Suprapubic skin (tissue), 4 donors: ENCODE data around the gene RAPGEF4. TPM values are rescaled to one million over a fixed set of nuclear protein-coding genes. Genes with fewer than 3 reads are reported as not detected.

ENCODE experiments used
- DNase-seq, 2 donors: peaks; one replicate each; pipeline ENCODE4 v3.0.0-alpha.2; 2019; ENCODE audit warnings: low spot score in 2 of 2
- H3K27ac ChIP-seq: fragments of 200-600 bp; sonication (generic); one replicate; pipeline ENCODE4 v1.5.1; 2019
- H3K27me3 ChIP-seq: fragments of 200-600 bp; sonication (generic); one replicate; pipeline ENCODE4 v1.5.1; 2019
- H3K36me3 ChIP-seq: fragments of 200-600 bp; sonication (generic); one replicate; pipeline ENCODE4 v1.5.1; 2019
- H3K4me1 ChIP-seq: fragments of 200-600 bp; sonication (generic); one replicate; pipeline ENCODE4 v1.5.1; 2019
- H3K4me3 ChIP-seq: fragments of 200-600 bp; sonication (generic); one replicate; pipeline ENCODE4 v1.5.1; 2019; ENCODE audit warnings: mild to moderate bottlenecking
- H3K9me3 ChIP-seq: fragments of 200-600 bp; sonication (generic); one replicate; pipeline ENCODE4 v1.5.1; 2019
- CTCF ChIP-seq, 2 donors: fragments of 200-600 bp in 1 of 2; fragments of 450-650 bp in 1 of 2; sonication (generic) in 1 of 2; IDR thresholded peaks; one replicate each; pipeline ENCODE4 v1.5.1; 2016 to 2019; ENCODE audit warnings: antibody characterized with exemption in 2 of 2, mild to moderate bottlenecking in 1 of 2, moderate library complexity in 1 of 2
- EP300 ChIP-seq: sonication (generic); formaldehyde crosslinking; IDR thresholded peaks from one replicate; pipeline ENCODE4 v1.6.1; 2017; ENCODE audit warnings: antibody characterized with exemption
- POLR2A ChIP-seq, 2 donors: fragments of 450-650 bp; IDR thresholded peaks; one replicate each; pipeline ENCODE4 v1.6.1; 2017; ENCODE audit warnings: antibody characterized with exemption in 2 of 2, mild to moderate bottlenecking in 2 of 2, moderate library complexity in 2 of 2
- POLR2AphosphoS5 ChIP-seq, 3 donors: sonication (generic); formaldehyde crosslinking; IDR thresholded peaks; one replicate each; pipeline ENCODE4 v1.6.1; 2017; ENCODE audit warnings: antibody characterized with exemption in 3 of 3
- WGBS: methylation state at CpG from one replicate; pipeline ENCODE4 v1.1.5; 2018; 5-methylcytosine and 5-hydroxymethylcytosine counted together
- total RNA-seq, 4 donors: library from RNA; depleted of rRNA; stranded (reverse); fragments of >200 nt; gene quantifications; one replicate each; pipeline ENCODE4 v1.1.0, GENCODE V29; 2016

The RAPGEF4 gene
- total RNA-seq, 4 donors from 2014 or later: 19.9 to 49.5 (median 27.5) TPM

GRCh38 chr2:172849519-172850217, 114.0 kb downstream of the RAPGEF4 start:
- Histone ChIP-seq H3K4me3 (no peak overlapping the region), H3K27ac (no peak overlapping the region), H3K9me3 (no peaks in the 10 kb centered on the region), H3K27me3 (no peaks in the 10 kb centered on the region), H3K4me1 (peaks cover 10% of the 10 kb centered on the region), H3K36me3 (no peaks in the 10 kb centered on the region)
- TF ChIP-seq CTCF (IDR thresholded peaks at IDR 0.05) (no peak), POLR2AphosphoS5 (IDR thresholded peaks at IDR 0.05) (no peak), EP300 (no peak), POLR2A (IDR thresholded peaks at IDR 0.05) (no peak)
- WGBS: 75% methylated on average over 4 of the region's 4 CpGs
- no peak for DNase-seq

DNA sequence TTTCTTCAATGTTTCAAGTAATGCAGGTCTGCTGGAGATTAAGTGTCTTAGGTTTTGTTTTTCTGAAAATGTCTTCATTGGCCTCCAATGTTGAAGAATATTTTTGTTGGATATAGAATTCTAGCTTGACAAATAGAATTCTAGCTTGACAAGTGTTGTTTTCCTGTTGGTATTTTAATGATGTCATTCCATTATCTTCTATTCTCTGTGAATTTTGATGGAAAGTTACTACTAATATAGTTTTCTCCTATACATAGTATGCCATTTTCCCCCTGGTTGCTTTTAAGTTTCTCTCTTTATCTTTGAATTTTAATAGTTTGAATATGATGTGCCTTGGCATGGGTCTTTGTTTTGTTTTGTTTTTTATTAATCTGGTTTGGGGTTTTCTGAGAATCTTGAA, 119.9 kb downstream of the RAPGEF4 start:
- Histone ChIP-seq H3K9me3 (no peaks in the 10 kb centered on the region), H3K27me3 (no peaks in the 10 kb centered on the region), H3K4me1 (peaks cover 9% of the 10 kb centered on the region), H3K27ac (no peak overlapping the region), H3K36me3 (no peaks in the 10 kb centered on the region), H3K4me3 (no peak overlapping the region)
- no peak for TF ChIP-seq EP300
- TF ChIP-seq POLR2AphosphoS5 (IDR thresholded peaks at IDR 0.05): no peak
- TF ChIP-seq POLR2A (IDR thresholded peaks at IDR 0.05): no peak
- no peak for TF ChIP-seq CTCF (IDR thresholded peaks at IDR 0.05)
- DNase-seq: no peak

GRCh38 chr2:172856606-172857005, 121.0 kb downstream of the RAPGEF4 start:
- no peak for DNase-seq
- H3K9me3 ChIP-seq: no peaks in the 10 kb centered on the region
- TF ChIP-seq EP300: no peak
- no peak for TF ChIP-seq POLR2A (IDR thresholded peaks at IDR 0.05)
- no peak for TF ChIP-seq CTCF (IDR thresholded peaks at IDR 0.05)
- no peak for TF ChIP-seq POLR2AphosphoS5 (IDR thresholded peaks at IDR 0.05)
- H3K4me1 ChIP-seq: peaks cover 12% of the 10 kb centered on the region
- no peaks in the 10 kb centered on the region for H3K27me3 ChIP-seq
- WGBS: 94% methylated on average over 2 of the region's 2 CpGs
- no peak overlapping the region for H3K4me3 ChIP-seq
- H3K27ac ChIP-seq: no peak overlapping the region
- H3K36me3 ChIP-seq: no peaks in the 10 kb centered on the region

- WGBS: 50% methylated on average over 1 of the region's 1 CpG
- H3K36me3 ChIP-seq: no peaks in the 10 kb centered on the region
- DNase-seq: no peak
- H3K9me3 ChIP-seq: no peaks in the 10 kb centered on the region
- H3K4me1 ChIP-seq: peaks cover 14% of the 10 kb centered on the region
- H3K27ac ChIP-seq: no peak overlapping the region
- TF ChIP-seq POLR2A (IDR thresholded peaks at IDR 0.05): no peak
- TF ChIP-seq POLR2AphosphoS5 (IDR thresholded peaks at IDR 0.05): no peak
- TF ChIP-seq CTCF (IDR thresholded peaks at IDR 0.05): no peak
- TF ChIP-seq EP300: no peak
- no peaks in the 10 kb centered on the region for H3K27me3 ChIP-seq
- H3K4me3 ChIP-seq: no peak overlapping the region
These were observed 122.8 kb downstream of the RAPGEF4 start for GRCh38 chr2:172858473-172858745.

DNA sequence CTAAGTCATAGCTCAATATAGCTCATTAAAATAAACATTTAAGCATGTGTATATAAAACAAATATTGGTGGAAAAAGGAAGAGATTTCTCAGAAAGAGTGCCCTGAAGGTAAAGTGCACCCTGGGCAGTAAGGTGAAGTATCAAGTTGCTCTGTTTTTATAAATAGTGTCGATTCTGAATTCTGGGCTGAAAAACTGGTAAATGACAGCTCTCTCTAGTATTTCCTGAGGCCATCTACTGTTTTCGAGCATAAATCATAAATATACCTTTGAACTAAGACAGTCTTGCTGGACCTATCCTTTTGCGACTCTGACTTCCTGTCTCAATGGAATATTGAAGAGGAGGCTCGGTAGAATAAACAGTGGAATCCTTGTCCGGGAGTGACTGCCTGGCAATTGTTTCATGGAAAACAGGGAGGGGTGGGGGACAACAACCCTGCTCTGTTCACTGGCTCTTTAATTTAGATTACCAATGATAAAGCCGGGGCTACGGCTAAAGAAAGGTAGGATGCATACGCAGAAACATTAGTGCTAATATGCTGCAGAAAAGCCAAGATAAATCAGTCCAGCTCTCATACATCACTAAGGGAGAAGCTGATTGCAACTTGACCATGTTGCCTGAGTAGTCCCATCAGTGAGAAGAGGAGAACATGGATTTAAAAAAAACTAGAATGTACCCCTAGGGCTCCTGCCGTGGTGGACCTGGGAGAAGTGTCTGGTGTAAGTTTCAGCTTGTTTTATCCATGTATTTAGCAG, 124.1 kb downstream of the RAPGEF4 start:
- WGBS: 29% methylated on average over 9 of the region's 9 CpGs
- Histone ChIP-seq H3K9me3 (no peaks in the 10 kb centered on the region), H3K4me3 (peak overlapping the region; percentile 16), H3K27me3 (no peaks in the 10 kb centered on the region), H3K4me1 (peaks cover 14% of the 10 kb centered on the region), H3K36me3 (no peaks in the 10 kb centered on the region), H3K27ac (no peak overlapping the region)
- no peak for DNase-seq
- no peak for TF ChIP-seq CTCF (IDR thresholded peaks at IDR 0.05)
- TF ChIP-seq POLR2AphosphoS5 (IDR thresholded peaks at IDR 0.05): no peak
- TF ChIP-seq EP300: no peak
- TF ChIP-seq POLR2A (IDR thresholded peaks at IDR 0.05): no peak
